Mammary epithelial cell (primary cell): ENCODE measurements around the gene KRCC1.

Source experiments
- EZH2 ChIP-seq: IDR thresholded peaks from 2 replicates; pipeline ENCODE4 v1.6.1; 2012; ENCODE audit warnings: low read length, inconsistent platforms, borderline replicate concordance
- TF ChIP-seq, protein P1 (sequence below), 2 donors: IDR thresholded peaks in 1 of 2; conservative IDR thresholded peaks in 1 of 2; 2 replicates each; pipeline ENCODE4 v1.5.1; 2011 to 2012; ENCODE audit warnings: inconsistent platforms in 2 of 2, low read length in 2 of 2, mild to moderate bottlenecking in 2 of 2, control low read depth in 1 of 2, low read depth in 1 of 2; ENCODE audit not compliant: insufficient read depth in 1 of 2; ENCODE audit errors: extremely low read depth in 1 of 2

DNA sequence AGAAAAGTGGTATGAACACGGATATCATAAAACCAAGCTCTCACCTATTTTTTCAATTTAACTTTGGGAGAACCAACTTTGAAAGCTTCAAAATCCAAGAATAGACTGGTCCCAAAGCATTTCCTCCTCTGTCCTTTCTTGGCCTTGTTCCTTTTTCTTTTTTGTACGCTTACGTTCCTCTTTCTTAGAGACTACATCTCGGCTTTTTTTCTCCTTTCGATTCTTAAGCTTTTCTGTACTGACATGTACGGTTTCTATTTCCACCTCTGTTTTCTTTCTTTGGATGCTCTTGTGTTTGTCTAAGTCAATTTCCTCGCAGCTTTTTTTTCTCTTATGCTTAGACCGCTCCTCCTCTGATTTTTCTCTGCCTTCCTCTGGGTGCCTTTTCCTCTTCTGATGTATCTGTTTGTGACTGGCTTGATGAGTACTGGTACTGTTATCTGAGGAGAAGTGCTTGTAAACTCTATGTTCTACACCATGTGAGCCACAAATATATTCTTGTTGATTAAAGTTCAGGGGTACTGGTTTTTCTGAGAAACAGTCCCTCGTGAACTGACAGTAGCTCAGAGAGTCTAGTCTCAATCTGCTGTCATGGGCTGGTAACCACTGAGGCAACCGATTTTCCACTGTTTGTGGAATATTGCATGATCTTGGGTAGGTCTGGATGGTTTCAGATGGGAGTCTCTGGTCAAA, 27.7 kb downstream of the KRCC1 start:
- TF ChIP-seq, protein P1, sequence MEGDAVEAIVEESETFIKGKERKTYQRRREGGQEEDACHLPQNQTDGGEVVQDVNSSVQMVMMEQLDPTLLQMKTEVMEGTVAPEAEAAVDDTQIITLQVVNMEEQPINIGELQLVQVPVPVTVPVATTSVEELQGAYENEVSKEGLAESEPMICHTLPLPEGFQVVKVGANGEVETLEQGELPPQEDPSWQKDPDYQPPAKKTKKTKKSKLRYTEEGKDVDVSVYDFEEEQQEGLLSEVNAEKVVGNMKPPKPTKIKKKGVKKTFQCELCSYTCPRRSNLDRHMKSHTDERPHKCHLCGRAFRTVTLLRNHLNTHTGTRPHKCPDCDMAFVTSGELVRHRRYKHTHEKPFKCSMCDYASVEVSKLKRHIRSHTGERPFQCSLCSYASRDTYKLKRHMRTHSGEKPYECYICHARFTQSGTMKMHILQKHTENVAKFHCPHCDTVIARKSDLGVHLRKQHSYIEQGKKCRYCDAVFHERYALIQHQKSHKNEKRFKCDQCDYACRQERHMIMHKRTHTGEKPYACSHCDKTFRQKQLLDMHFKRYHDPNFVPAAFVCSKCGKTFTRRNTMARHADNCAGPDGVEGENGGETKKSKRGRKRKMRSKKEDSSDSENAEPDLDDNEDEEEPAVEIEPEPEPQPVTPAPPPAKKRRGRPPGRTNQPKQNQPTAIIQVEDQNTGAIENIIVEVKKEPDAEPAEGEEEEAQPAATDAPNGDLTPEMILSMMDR (conservative IDR thresholded peaks at IDR 0.05 in 1 of 2, IDR thresholded peaks at IDR 0.05 in 1 of 2; ENCODE audit: extremely low read depth in 1 of 2, insufficient read depth in 1 of 2, low read depth in 1 of 2, low read length in 2 of 2): no peak
- TF ChIP-seq EZH2: no peak
